ENCODE measurements around the gene RUFY3. TPM values are rescaled to one million over a fixed set of nuclear protein-coding genes. Genes with fewer than 3 reads are reported as not detected.

The RUFY3 gene
- total and polyA plus RNA-seq, 9 of the 15 experiments (the other 6 are each of a cell fraction or from before 2014, with no cell fraction given), result 4.2 to 31.1 (median 21.5) TPM

DNA sequence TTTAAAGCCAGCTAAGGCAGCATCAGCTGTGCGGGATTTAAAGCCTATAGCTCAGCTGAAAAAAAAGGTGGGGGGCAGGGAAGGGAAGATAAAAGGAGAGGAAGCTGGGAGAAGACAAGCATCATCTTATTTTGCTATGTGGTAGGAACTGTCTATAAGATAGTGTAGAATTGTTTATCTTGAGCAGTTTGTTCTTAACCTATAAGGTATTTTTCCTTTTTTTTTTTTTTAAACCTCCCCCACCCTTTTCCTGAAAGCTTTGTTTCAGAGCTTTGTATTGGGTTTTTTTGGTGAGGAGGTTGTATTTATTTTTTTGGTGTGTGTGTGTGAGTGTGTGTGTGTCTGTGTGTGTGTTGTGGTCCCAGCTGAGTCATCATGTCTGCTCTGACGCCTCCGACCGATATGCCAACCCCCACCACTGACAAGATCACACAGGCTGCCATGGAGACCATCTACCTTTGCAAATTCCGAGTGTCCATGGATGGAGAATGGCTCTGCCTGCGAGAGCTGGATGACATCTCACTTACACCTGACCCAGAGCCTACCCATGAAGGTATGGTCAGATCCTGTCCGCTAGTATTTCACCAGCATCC is 531 bp downstream of the RUFY3 start (continued):
- TF ChIP-seq JUND (IDR thresholded peaks at IDR 0.05; ENCODE audit: borderline replicate concordance, low read depth, low read length), result peak; percentile 94
- TF ChIP-seq JUND (tag; IDR thresholded peaks at IDR 0.05; ENCODE audit: borderline replicate concordance, low read depth, low read length), result peak; percentile 92
- TF ChIP-seq, protein P1, sequence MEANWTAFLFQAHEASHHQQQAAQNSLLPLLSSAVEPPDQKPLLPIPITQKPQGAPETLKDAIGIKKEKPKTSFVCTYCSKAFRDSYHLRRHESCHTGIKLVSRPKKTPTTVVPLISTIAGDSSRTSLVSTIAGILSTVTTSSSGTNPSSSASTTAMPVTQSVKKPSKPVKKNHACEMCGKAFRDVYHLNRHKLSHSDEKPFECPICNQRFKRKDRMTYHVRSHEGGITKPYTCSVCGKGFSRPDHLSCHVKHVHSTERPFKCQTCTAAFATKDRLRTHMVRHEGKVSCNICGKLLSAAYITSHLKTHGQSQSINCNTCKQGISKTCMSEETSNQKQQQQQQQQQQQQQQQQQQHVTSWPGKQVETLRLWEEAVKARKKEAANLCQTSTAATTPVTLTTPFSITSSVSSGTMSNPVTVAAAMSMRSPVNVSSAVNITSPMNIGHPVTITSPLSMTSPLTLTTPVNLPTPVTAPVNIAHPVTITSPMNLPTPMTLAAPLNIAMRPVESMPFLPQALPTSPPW (CRISPR knock-in tag; IDR thresholded peaks at IDR 0.05), result peak; percentile 50
- peak; percentile 34; the same call in 1 of the 2 replicates for TF ChIP-seq NCOR1 (IDR thresholded peaks at IDR 0.05)
- TF ChIP-seq MAFG (tag; conservative IDR thresholded peaks at IDR 0.05), result peak; percentile 82
- TF ChIP-seq, protein P2, sequence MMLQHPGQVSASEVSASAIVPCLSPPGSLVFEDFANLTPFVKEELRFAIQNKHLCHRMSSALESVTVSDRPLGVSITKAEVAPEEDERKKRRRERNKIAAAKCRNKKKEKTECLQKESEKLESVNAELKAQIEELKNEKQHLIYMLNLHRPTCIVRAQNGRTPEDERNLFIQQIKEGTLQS (IDR thresholded peaks at IDR 0.05), result peak; percentile 89
- TF ChIP-seq, protein P2 (CRISPR knock-in tag; conservative IDR thresholded peaks at IDR 0.05), result no peak
- TF ChIP-seq, protein P3, sequence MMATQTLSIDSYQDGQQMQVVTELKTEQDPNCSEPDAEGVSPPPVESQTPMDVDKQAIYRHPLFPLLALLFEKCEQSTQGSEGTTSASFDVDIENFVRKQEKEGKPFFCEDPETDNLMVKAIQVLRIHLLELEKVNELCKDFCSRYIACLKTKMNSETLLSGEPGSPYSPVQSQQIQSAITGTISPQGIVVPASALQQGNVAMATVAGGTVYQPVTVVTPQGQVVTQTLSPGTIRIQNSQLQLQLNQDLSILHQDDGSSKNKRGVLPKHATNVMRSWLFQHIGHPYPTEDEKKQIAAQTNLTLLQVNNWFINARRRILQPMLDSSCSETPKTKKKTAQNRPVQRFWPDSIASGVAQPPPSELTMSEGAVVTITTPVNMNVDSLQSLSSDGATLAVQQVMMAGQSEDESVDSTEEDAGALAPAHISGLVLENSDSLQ (IDR thresholded peaks at IDR 0.05), result peak; percentile 55
- TF ChIP-seq RCOR1 (IDR thresholded peaks at IDR 0.05; ENCODE audit: borderline replicate concordance in 1 of 2, low read depth in 2 of 2, low read length in 2 of 2), result peak in 1 of 2 experiments; percentile 55; a peak in 1 of 4 replicates
- TF ChIP-seq ZNF12 (CRISPR knock-in tag; IDR thresholded peaks at IDR 0.05), result no peak
- TF ChIP-seq SOX6 (IDR thresholded peaks at IDR 0.05), result 0 out of 2 replicates have a peak, but pooled peaks have one; percentile 19
- TF ChIP-seq, protein P4, sequence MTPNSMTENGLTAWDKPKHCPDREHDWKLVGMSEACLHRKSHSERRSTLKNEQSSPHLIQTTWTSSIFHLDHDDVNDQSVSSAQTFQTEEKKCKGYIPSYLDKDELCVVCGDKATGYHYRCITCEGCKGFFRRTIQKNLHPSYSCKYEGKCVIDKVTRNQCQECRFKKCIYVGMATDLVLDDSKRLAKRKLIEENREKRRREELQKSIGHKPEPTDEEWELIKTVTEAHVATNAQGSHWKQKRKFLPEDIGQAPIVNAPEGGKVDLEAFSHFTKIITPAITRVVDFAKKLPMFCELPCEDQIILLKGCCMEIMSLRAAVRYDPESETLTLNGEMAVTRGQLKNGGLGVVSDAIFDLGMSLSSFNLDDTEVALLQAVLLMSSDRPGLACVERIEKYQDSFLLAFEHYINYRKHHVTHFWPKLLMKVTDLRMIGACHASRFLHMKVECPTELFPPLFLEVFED (CRISPR knock-in tag; conservative IDR thresholded peaks at IDR 0.05), result no peak
- TF ChIP-seq ATF1 (CRISPR knock-in tag; IDR thresholded peaks at IDR 0.05), result no peak
- peak; percentile 64 for TF ChIP-seq ATF1 (tag; IDR thresholded peaks at IDR 0.05)
- no peak for TF ChIP-seq MBD2 (IDR thresholded peaks at IDR 0.05; ENCODE audit: borderline replicate concordance, low read depth)
- TF ChIP-seq IFI16 (CRISPR knock-in tag; IDR thresholded peaks at IDR 0.05), result no peak
- TF ChIP-seq HDAC2 (IDR thresholded peaks at IDR 0.05), result peak; percentile 42; the same call in 1 of the 2 replicates
- TF ChIP-seq, protein P5, sequence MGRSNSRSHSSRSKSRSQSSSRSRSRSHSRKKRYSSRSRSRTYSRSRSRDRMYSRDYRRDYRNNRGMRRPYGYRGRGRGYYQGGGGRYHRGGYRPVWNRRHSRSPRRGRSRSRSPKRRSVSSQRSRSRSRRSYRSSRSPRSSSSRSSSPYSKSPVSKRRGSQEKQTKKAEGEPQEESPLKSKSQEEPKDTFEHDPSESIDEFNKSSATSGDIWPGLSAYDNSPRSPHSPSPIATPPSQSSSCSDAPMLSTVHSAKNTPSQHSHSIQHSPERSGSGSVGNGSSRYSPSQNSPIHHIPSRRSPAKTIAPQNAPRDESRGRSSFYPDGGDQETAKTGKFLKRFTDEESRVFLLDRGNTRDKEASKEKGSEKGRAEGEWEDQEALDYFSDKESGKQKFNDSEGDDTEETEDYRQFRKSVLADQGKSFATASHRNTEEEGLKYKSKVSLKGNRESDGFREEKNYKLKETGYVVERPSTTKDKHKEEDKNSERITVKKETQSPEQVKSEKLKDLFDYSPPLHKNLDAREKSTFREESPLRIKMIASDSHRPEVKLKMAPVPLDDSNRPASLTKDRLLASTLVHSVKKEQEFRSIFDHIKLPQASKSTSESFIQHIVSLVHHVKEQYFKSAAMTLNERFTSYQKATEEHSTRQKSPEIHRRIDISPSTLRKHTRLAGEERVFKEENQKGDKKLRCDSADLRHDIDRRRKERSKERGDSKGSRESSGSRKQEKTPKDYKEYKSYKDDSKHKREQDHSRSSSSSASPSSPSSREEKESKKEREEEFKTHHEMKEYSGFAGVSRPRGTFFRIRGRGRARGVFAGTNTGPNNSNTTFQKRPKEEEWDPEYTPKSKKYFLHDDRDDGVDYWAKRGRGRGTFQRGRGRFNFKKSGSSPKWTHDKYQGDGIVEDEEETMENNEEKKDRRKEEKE (IDR thresholded peaks at IDR 0.05; ENCODE audit: borderline replicate concordance in 1 of 2, control insufficient read depth in 1 of 2, low read depth in 2 of 2, low read length in 1 of 2), result no peak
- TF ChIP-seq HDAC8 (tag; IDR thresholded peaks at IDR 0.05), result no peak
- TF ChIP-seq ZNF316 (IDR thresholded peaks at IDR 0.05), result peak; percentile 92
- no peak for TF ChIP-seq RAD21 (CRISPR knock-in tag; conservative IDR thresholded peaks at IDR 0.05 in 1 of 2, IDR thresholded peaks at IDR 0.05 in 1 of 2)
- TF ChIP-seq HNRNPUL1 (IDR thresholded peaks at IDR 0.05; ENCODE audit: low read length), result no peak

Data from K562 (cell line).